HepG2 (cell line): ENCODE results near the gene SAPCD2. TPM values are rescaled to one million over a fixed set of nuclear protein-coding genes. Genes with fewer than 3 reads are reported as not detected.

Experiments used
- GABPB1 ChIP-seq: IDR thresholded peaks from 2 replicates; pipeline ENCODE4 v1.6.1; 2016; ENCODE audit warnings: mild to moderate bottlenecking, missing genetic modification reagents, moderate library complexity, missing compliant biosample characterization
- HDAC1 ChIP-seq: sonication (generic); formaldehyde crosslinking; IDR thresholded peaks from 2 replicates; pipeline ENCODE4 v1.5.1; 2020; ENCODE audit warnings: mild to moderate bottlenecking, missing genetic modification reagents
- MBD4 ChIP-seq: IDR thresholded peaks from 2 replicates; pipeline ENCODE4 v1.6.1; 2012; ENCODE audit warnings: low read length, inconsistent platforms, borderline replicate concordance
- MXI1 ChIP-seq: IDR thresholded peaks from 3 replicates; pipeline ENCODE4 v1.6.1; 2012; ENCODE audit warnings: low read depth, low read length, inconsistent platforms, borderline replicate concordance
- NFATC3 ChIP-seq: sonication (generic); formaldehyde crosslinking; IDR thresholded peaks from 2 replicates; pipeline ENCODE4 v1.5.1; 2020; ENCODE audit warnings: mild to moderate bottlenecking, missing genetic modification reagents
- NFKBIZ ChIP-seq: IDR thresholded peaks from 2 replicates; pipeline ENCODE4 v1.6.1; 2018; ENCODE audit warnings: missing genetic modification reagents, missing compliant biosample characterization
- PHF8 ChIP-seq: sonication (generic); formaldehyde crosslinking; IDR thresholded peaks from 2 replicates; pipeline ENCODE4 v1.5.0; 2020; ENCODE audit warnings: missing genetic modification reagents
- RBFOX2 ChIP-seq: fragments of 200-400 bp; formaldehyde crosslinking; IDR thresholded peaks from 2 replicates; pipeline ENCODE4 v1.6.1; 2017; ENCODE audit warnings: low read depth, mild to moderate bottlenecking, low read length
- SRSF9 ChIP-seq: fragments of 200-400 bp; formaldehyde crosslinking; IDR thresholded peaks from 2 replicates; pipeline ENCODE4 v1.6.1; 2018; ENCODE audit warnings: borderline replicate concordance, mild to moderate bottlenecking, low read depth, low read length; ENCODE audit not compliant: insufficient read depth, poor library complexity, severe bottlenecking
- TARDBP ChIP-seq: sonication (generic); formaldehyde crosslinking; IDR thresholded peaks from 2 replicates; pipeline ENCODE4 v1.8.0; 2022; ENCODE audit warnings: mild to moderate bottlenecking, missing genetic modification reagents
- TBL1XR1 ChIP-seq: fragments of 150-350 bp; IDR thresholded peaks from 2 replicates; pipeline ENCODE4 v1.6.1; 2014; ENCODE audit warnings: borderline replicate concordance, low read length; ENCODE audit not compliant: partially characterized antibody
- TFDP1 ChIP-seq: IDR thresholded peaks from 2 replicates; pipeline ENCODE4 v1.6.1; 2016; ENCODE audit warnings: missing compliant biosample characterization, missing genetic modification reagents, borderline replicate concordance
- TGIF2 ChIP-seq: IDR thresholded peaks from 2 replicates; pipeline ENCODE4 v1.6.1; 2016; ENCODE audit warnings: control low read depth, missing compliant biosample characterization
- ZBTB26 ChIP-seq: IDR thresholded peaks from 2 replicates; pipeline ENCODE4 v1.6.1; 2016; ENCODE audit warnings: missing compliant biosample characterization, missing genetic modification reagents, borderline replicate concordance
- ZBTB39 ChIP-seq: sonication (generic); formaldehyde crosslinking; IDR thresholded peaks from 2 replicates; pipeline ENCODE4 v1.5.0; 2020; ENCODE audit warnings: missing genetic modification reagents
- ZFP1 ChIP-seq: IDR thresholded peaks from 2 replicates; pipeline ENCODE4 v1.6.1; 2016
- ZNF205 ChIP-seq: IDR thresholded peaks from 2 replicates; pipeline ENCODE4 v1.6.1; 2018; ENCODE audit warnings: missing biosample characterization, missing genetic modification reagents
- ZNF451 ChIP-seq: sonication (generic); formaldehyde crosslinking; IDR thresholded peaks from 2 replicates; pipeline ENCODE4 v1.5.0; 2020; ENCODE audit warnings: mild to moderate bottlenecking, missing genetic modification reagents
- ZNF550 ChIP-seq: sonication (generic); formaldehyde crosslinking; IDR thresholded peaks from 2 replicates; pipeline ENCODE4 v1.4.0; 2020; ENCODE audit warnings: mild to moderate bottlenecking, missing genetic modification reagents, borderline replicate concordance
- ZNF687 ChIP-seq: sonication (generic); formaldehyde crosslinking; IDR thresholded peaks from 2 replicates; pipeline ENCODE4 v1.5.1; 2020; ENCODE audit warnings: mild to moderate bottlenecking, missing genetic modification reagents, moderate library complexity
- ZNF777 ChIP-seq: sonication (generic); formaldehyde crosslinking; IDR thresholded peaks from 2 replicates; pipeline ENCODE4 v1.4.0; 2020; ENCODE audit warnings: missing genetic modification reagents
- polyA plus RNA-seq, 8 experiments: library from polyadenylated mRNA; depleted of rRNA in 3 of 8; stranded (reverse) in 7 of 8; unstranded in 1 of 8; fragments of >200 nt; fragmentation: Illumina TruSeq in 4 of 8; extraction: Trizol in 4 of 8; gene quantifications; 2 replicates each; pipeline versions ENCODE4 v1.2.1 to v1.2.3, GENCODE V29; 2011 to 2016; ENCODE audit warnings: low read depth in 4 of 8, missing spikeins in 1 of 8, mixed read lengths in 1 of 8; ENCODE audit not compliant: insufficient read depth in 1 of 8
- total RNA-seq, 5 experiments: library from RNA; depleted of rRNA; stranded (reverse); fragments of >200 nt; fragmentation: Illumina TruSeq; extraction: Trizol; gene quantifications; 2 replicates each; pipeline ENCODE4 v1.2.3, GENCODE V29; 2016; ENCODE audit warnings: low read depth in 1 of 5

The SAPCD2 gene
- total and polyA plus RNA-seq, 2 of the 13 experiments (the other 11 are each of a cell fraction or from before 2014, with no cell fraction given): 21.9 to 42.8 TPM

- TF ChIP-seq TFDP1 (CRISPR knock-in tag) (peak; percentile 60; the same call in 1 of the 2 replicates), ZNF205 (CRISPR knock-in tag) (no peak), MXI1 (peak; percentile 53; the same call in 1 of the 3 replicates), ZNF550 (CRISPR knock-in tag) (no peak), ZBTB39 (CRISPR knock-in tag) (no peak), TGIF2 (0 out of 2 replicates have a peak, but pooled peaks have one; percentile 20), MBD4 (no peak), HDAC1 (peak; percentile 51; the same call in 1 of the 2 replicates), TBL1XR1 (no peak), ZFP1 (CRISPR knock-in tag) (no peak), SRSF9 (no peak), ZNF451 (CRISPR knock-in tag) (peak; percentile 33; the same call in 1 of the 2 replicates), NFKBIZ (CRISPR knock-in tag) (no peak), NFATC3 (CRISPR knock-in tag) (no peak), PHF8 (CRISPR knock-in tag) (peak; percentile 65; the same call in 1 of the 2 replicates), RBFOX2 (peak; percentile 73; the same call in 1 of the 2 replicates), GABPB1 (CRISPR knock-in tag) (peak; percentile 74), ZNF687 (CRISPR knock-in tag) (peak; percentile 79), TARDBP (peak; percentile 34; the same call in 1 of the 2 replicates), ZBTB26 (CRISPR knock-in tag) (no peak; the same call in 1 of the 2 replicates), ZNF777 (peak; percentile 81)
These were observed at the start of gene SAPCD2 (continued) for GRCh38 chr9:137070201-137070905.
